ENCODE results near the gene CMTR1.
"Not testable (repeated sequence)": the region's sequence is repeated elsewhere in the genome, so short reads cannot be mapped to it uniquely, and the experiment has no call there.

The CMTR1 gene

GRCh38 chr6:37432916-37433656 lies at the start of gene CMTR1:
Gene CMTR1, plus strand, starts transcription at chr6:37433221. Its CDS starts 2,409 bp downstream, at chr6:37435630.
- DNase-seq (ENCODE audit: low spot score) = peak; percentile 98

GRCh38 chr6:37388578-37388977 lies 44.4 kb upstream of the CMTR1 start:
- no peak for DNase-seq (ENCODE audit: low spot score)

GRCh38 chr6:37389857-37390256 lies 43.2 kb upstream of the CMTR1 start:
- no peak for DNase-seq (ENCODE audit: low spot score)

GRCh38 chr6:37391120-37391519 lies 41.9 kb upstream of the CMTR1 start:
- DNase-seq (ENCODE audit: low spot score) = no peak

- no peak for DNase-seq (ENCODE audit: low spot score)
Observed at GRCh38 chr6:37392821-37393220, 40.2 kb upstream of the CMTR1 start.

GRCh38 chr6:37393381-37393929 lies 39.6 kb upstream of the CMTR1 start:
- DNase-seq (ENCODE audit: low spot score) = no peak

GRCh38 chr6:37396571-37397180 lies 36.3 kb upstream of the CMTR1 start:
- no peak for DNase-seq (ENCODE audit: low spot score)

- DNase-seq (ENCODE audit: low spot score) = no peak
Observed at GRCh38 chr6:37399131-37399530, 33.9 kb upstream of the CMTR1 start.

- DNase-seq (ENCODE audit: low spot score) = no peak
Observed at GRCh38 chr6:37399795-37400490, 33.1 kb upstream of the CMTR1 start.

GRCh38 chr6:37401658-37402057 lies 31.4 kb upstream of the CMTR1 start:
- not testable (repeated sequence) for DNase-seq (ENCODE audit: low spot score)

GRCh38 chr6:37406726-37407341 lies 26.2 kb upstream of the CMTR1 start:
- DNase-seq (ENCODE audit: low spot score) = no peak

GRCh38 chr6:37407948-37408347 lies 25.1 kb upstream of the CMTR1 start:
- no peak for DNase-seq (ENCODE audit: low spot score)

GRCh38 chr6:37409501-37409900 lies 23.5 kb upstream of the CMTR1 start:
- DNase-seq (ENCODE audit: low spot score) = no peak

- DNase-seq (ENCODE audit: low spot score) = no peak
Observed at GRCh38 chr6:37417393-37417792, 15.6 kb upstream of the CMTR1 start.

GRCh38 chr6:37418722-37419121 lies 14.3 kb upstream of the CMTR1 start:
- no peak for DNase-seq (ENCODE audit: low spot score)

- no peak for DNase-seq (ENCODE audit: low spot score)
Observed at GRCh38 chr6:37426058-37426944, 6.7 kb upstream of the CMTR1 start.

GRCh38 chr6:37426945-37427510 lies 6.0 kb upstream of the CMTR1 start:
- DNase-seq (ENCODE audit: low spot score) = no peak

GRCh38 chr6:37429352-37429750 lies 3.7 kb upstream of the CMTR1 start:
- no peak for DNase-seq (ENCODE audit: low spot score)

GRCh38 chr6:37432590-37432915 lies 468 bp upstream of the CMTR1 start:
- no peak for DNase-seq (ENCODE audit: low spot score)

GRCh38 chr6:37433657-37434271 lies 743 bp downstream of the CMTR1 start:
- DNase-seq (ENCODE audit: low spot score) = peak; percentile 38

GRCh38 chr6:37435373-37435772 lies 2.4 kb downstream of the CMTR1 start:
- no peak for DNase-seq (ENCODE audit: low spot score)
